HFFc6 (cell line): ENCODE results near the gene GLI3. TPM values are rescaled to one million over a fixed set of nuclear protein-coding genes. Genes with fewer than 3 reads are reported as not detected.

Experiments used
- DNase-seq: peaks from one replicate; pipeline ENCODE4 v3.0.0-alpha.2; 2018
- H3K27ac Mint-ChIP-seq: 2 replicates; pipeline ENCODE4 v1.8.0; 2020; ENCODE audit warnings: mild to moderate bottlenecking, mixed read lengths
- H3K27me3 Mint-ChIP-seq: 2 replicates; pipeline ENCODE4 v1.8.0; 2021; ENCODE audit warnings: mild to moderate bottlenecking, moderate library complexity, mixed read lengths; ENCODE audit not compliant: insufficient read depth
- H3K36me3 Mint-ChIP-seq: 2 replicates; pipeline ENCODE4 v1.8.0; 2021; ENCODE audit warnings: low read depth, mixed read lengths
- H3K4me1 Mint-ChIP-seq: 2 replicates; pipeline ENCODE4 v1.8.0; 2020; ENCODE audit warnings: low read depth, mixed read lengths
- H3K4me3 Mint-ChIP-seq: 2 replicates; pipeline ENCODE4 v1.8.0; 2020; ENCODE audit warnings: mild to moderate bottlenecking, moderate library complexity, mixed read lengths
- H3K9me3 Mint-ChIP-seq: 2 replicates; pipeline ENCODE4 v1.8.0; 2020; ENCODE audit warnings: mild to moderate bottlenecking, mixed read lengths
- total RNA-seq, 6 experiments: library from RNA; stranded (reverse); fragmentation: NEBNext Ultra II Directional; extraction: Animal tissue kit (Norgen Biotek cat#: 25700); gene quantifications; 2 replicates in 1 of 6; 3 replicates in 5 of 6; pipeline ENCODE4 v1.2.3, GENCODE V29; 2021
- TF ChIP-seq, protein P1 (sequence below): fragments of 200-600 bp; sonication (generic); IDR thresholded peaks from 2 replicates; pipeline ENCODE4 v1.5.0; 2021; ENCODE audit warnings: antibody characterized with exemption, mild to moderate bottlenecking

The GLI3 gene
- total RNA-seq, 6 experiments from 2014 or later, result 12.5 to 23.0 (median 21.7) TPM

DNA sequence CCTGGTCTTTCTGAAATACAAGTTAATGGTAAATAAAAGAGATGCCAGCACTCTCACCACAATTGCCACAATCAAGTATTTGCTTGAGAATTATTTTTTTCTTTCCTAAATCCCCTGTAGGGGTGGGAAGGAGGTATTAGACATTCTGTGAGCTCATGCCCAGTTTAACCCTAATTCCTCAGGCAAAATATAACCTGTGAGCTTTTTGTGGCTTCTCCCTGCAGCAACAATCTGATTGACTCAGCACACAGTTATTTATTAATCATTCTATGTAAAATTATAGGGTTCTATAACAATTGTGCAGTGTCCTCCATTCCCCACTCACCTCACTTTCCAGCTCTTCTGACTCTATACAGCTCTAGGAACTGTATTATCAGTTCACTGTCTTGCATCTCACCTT is 66.3 kb downstream of the GLI3 start:
- Mint-ChIP-seq H3K4me3 (0 out of 2 replicates have a peak overlapping the region, but pooled peaks have one; percentile 26), H3K27me3 (no peaks in the 10 kb centered on the region), H3K4me1 (peaks cover 30% of the 10 kb centered on the region), H3K9me3 (no peaks in the 10 kb centered on the region), H3K36me3 (no peaks in the 10 kb centered on the region), H3K27ac (no peak overlapping the region; the same call in 1 of the 2 replicates)
- DNase-seq, result peak; percentile 52
- TF ChIP-seq, protein P1, sequence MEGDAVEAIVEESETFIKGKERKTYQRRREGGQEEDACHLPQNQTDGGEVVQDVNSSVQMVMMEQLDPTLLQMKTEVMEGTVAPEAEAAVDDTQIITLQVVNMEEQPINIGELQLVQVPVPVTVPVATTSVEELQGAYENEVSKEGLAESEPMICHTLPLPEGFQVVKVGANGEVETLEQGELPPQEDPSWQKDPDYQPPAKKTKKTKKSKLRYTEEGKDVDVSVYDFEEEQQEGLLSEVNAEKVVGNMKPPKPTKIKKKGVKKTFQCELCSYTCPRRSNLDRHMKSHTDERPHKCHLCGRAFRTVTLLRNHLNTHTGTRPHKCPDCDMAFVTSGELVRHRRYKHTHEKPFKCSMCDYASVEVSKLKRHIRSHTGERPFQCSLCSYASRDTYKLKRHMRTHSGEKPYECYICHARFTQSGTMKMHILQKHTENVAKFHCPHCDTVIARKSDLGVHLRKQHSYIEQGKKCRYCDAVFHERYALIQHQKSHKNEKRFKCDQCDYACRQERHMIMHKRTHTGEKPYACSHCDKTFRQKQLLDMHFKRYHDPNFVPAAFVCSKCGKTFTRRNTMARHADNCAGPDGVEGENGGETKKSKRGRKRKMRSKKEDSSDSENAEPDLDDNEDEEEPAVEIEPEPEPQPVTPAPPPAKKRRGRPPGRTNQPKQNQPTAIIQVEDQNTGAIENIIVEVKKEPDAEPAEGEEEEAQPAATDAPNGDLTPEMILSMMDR, result no peak

DNA sequence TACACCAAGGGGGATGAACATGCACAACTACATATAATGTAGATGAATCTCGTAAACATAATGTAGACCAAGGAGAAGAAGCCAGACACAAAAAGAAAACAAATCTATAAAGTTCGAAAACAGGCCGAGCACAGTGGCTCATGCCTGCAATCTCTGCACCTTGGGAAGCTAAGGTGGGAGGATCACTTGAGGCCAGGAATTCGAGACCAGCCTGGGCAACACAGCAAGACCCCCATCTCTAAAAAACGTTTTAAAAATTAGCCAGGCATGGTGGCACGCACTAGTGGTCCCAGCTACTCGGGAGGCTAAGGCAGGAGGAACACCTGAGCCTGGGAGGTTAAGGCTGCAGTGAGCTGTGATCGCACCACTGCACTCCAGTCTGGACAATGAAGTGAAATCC is 68.5 kb downstream of the GLI3 start:
- H3K36me3 Mint-ChIP-seq, result no peaks in the 10 kb centered on the region
- H3K9me3 Mint-ChIP-seq, result no peaks in the 10 kb centered on the region
- no peaks in the 10 kb centered on the region for H3K27me3 Mint-ChIP-seq
- DNase-seq, result no peak
- no peak overlapping the region for H3K27ac Mint-ChIP-seq
- H3K4me3 Mint-ChIP-seq, result no peak overlapping the region
- peaks cover 30% of the 10 kb centered on the region for H3K4me1 Mint-ChIP-seq
- TF ChIP-seq, protein P1, result no peak

DNA sequence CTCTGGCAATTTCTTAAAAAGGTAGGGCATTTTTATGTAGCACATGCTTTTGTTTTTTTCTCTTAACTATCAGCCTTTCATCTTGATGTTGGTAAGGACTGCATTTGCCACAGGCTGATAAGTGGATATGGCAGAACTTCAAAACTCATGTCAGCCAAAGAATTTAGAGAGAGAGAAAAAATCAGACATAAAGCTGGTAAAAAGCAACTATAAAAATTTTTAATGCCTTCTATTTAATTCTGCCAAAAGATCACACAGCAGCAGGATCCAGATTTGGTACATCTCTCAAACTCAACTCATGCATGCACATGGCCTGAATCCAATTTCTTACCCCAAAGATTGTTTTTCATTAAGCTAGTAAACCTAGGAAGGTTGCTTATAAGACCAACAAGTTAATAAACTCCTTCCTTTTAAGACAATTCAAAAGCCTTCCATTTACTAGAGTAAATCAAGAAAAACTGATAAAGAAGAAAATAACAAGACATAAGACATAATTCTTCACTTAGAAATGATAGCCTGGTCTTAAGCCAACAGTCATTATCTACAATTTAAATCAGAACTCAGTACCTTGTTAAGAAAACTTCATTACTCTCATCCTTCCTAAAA is 69.3 kb downstream of the GLI3 start:
- Mint-ChIP-seq H3K27me3 (no peaks in the 10 kb centered on the region; the same call in 1 of the 2 replicates), H3K27ac (no peak overlapping the region)
- no peak for DNase-seq

DNA sequence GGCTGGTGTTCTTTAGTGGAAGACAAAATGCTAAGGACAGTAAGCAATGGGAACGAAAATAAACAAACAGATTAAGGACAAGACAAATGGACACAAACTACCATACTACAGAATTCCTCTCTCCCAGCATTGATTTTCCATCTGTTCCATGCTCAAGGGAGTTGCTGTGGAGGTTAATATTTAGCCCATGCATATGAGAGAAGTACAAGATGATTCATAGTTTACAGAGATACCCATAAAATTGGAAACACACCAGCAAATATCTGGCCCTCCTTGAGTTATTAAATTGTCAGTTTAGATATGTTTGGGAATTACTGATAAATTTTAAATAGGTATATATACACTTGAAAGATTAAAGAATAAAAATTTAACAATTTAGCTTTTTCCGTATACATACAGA is 69.8 kb downstream of the GLI3 start:
- H3K9me3 Mint-ChIP-seq, result no peaks in the 10 kb centered on the region
- H3K4me3 Mint-ChIP-seq, result no peak overlapping the region
- no peaks in the 10 kb centered on the region for H3K36me3 Mint-ChIP-seq
- no peak overlapping the region for H3K27ac Mint-ChIP-seq
- H3K4me1 Mint-ChIP-seq, result peaks cover 41% of the 10 kb centered on the region
- no peak for DNase-seq
- TF ChIP-seq, protein P1, result no peak
- no peaks in the 10 kb centered on the region; the same call in 1 of the 2 replicates for H3K27me3 Mint-ChIP-seq

More for the DNA sequence above, 69.3 kb downstream of the GLI3 start:
- Mint-ChIP-seq H3K4me3 (no peak overlapping the region), H3K9me3 (no peaks in the 10 kb centered on the region), H3K36me3 (no peaks in the 10 kb centered on the region), H3K4me1 (peaks cover 36% of the 10 kb centered on the region)
- TF ChIP-seq, protein P1, result no peak

DNA sequence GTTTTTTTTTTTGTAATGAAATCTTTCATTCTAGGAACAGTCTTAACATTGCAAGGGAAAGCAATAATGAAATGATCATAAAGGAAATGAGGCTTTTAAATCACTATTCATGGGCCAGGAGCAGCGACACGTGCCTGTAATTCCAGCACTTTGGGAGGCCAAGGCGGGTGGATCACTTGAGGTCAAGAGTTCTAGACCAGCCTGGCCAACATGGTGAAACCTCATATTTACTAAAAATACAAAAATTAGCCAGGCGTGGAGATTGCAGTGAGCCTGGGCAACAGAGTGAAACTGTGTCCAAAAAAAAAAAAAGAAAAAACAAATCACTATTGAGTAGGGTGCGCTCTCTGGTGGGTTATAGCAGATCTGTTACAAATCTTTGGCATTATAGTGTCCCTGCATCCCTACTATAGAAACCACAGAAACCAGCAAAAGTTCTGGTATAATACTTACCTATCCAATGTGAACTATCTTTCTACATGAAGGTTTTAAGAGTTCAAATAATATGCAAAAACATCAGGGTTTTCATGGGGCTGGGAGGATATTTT is 72.1 kb downstream of the GLI3 start:
- H3K4me3 Mint-ChIP-seq, result no peak overlapping the region
- no peaks in the 10 kb centered on the region; the same call in 1 of the 2 replicates for H3K27me3 Mint-ChIP-seq
- TF ChIP-seq, protein P1, result no peak
- DNase-seq, result no peak
- H3K9me3 Mint-ChIP-seq, result no peaks in the 10 kb centered on the region
- H3K4me1 Mint-ChIP-seq, result peaks cover 40% of the 10 kb centered on the region
- no peaks in the 10 kb centered on the region; the same call in 1 of the 2 replicates for H3K36me3 Mint-ChIP-seq
- H3K27ac Mint-ChIP-seq, result no peak overlapping the region
